Keratinocyte (primary cell): ENCODE results near the gene PITPNC1. TPM values are rescaled to one million over a fixed set of nuclear protein-coding genes. Genes with fewer than 3 reads are reported as not detected.

Experiments
- DNase-seq: peaks from one replicate; pipeline ENCODE4 v3.0.0-alpha.2; 2011; ENCODE audit warnings: low read depth, missing footprints, low spot score
- FAIRE-seq: peaks from 2 replicates; lab custom pipeline; 2011; peaks lifted over from hg19 to GRCh38; lab: Jason Lieb, UNC
- H2AFZ ChIP-seq: 2 replicates; pipeline ENCODE4 v1.6.0; 2012; ENCODE audit warnings: low read length, control low read depth, inconsistent platforms; ENCODE audit not compliant: control insufficient read depth
- H3K27ac ChIP-seq: 2 replicates; pipeline ENCODE4 v1.5.1; 2011; ENCODE audit warnings: low read length; ENCODE audit not compliant: control insufficient read depth, insufficient read depth
- H3K27me3 ChIP-seq: 3 replicates; pipeline ENCODE4 v1.6.0; 2011; ENCODE audit warnings: low read length; ENCODE audit not compliant: control insufficient read depth, insufficient read depth; ENCODE audit errors: extremely low read depth
- H3K36me3 ChIP-seq, 2 experiments: 2 replicates in 1 of 2; 3 replicates in 1 of 2; pipeline ENCODE4 v1.5.1; 2011; ENCODE audit warnings: low read length in 2 of 2, mild to moderate bottlenecking in 1 of 2; ENCODE audit not compliant: control insufficient read depth in 2 of 2, insufficient read depth in 2 of 2; ENCODE audit errors: extremely low read depth in 1 of 2
- H3K4me1 ChIP-seq: 3 replicates; pipeline ENCODE4 v1.5.1; 2011; ENCODE audit warnings: low read length; ENCODE audit not compliant: control insufficient read depth, insufficient read depth; ENCODE audit errors: extremely low read depth
- H3K4me2 ChIP-seq: 3 replicates; pipeline ENCODE4 v1.6.0; 2011; ENCODE audit warnings: low read depth, low read length; ENCODE audit not compliant: control insufficient read depth, insufficient read depth; ENCODE audit errors: extremely low read depth
- H3K4me3 ChIP-seq, 3 experiments: fragments of 200-600 bp in 1 of 3; sonication (generic) in 1 of 3; 2 replicates in 2 of 3; 3 replicates in 1 of 3; pipeline ENCODE4 v1.5.1; 2011 to 2016; ENCODE audit warnings: low read length in 3 of 3, mild to moderate bottlenecking in 3 of 3, control low read depth in 2 of 3, inconsistent platforms in 1 of 3, low read depth in 1 of 3, mixed read lengths in 1 of 3, mixed run types in 1 of 3, moderate library complexity in 1 of 3; ENCODE audit not compliant: control insufficient read depth in 2 of 3, insufficient read depth in 2 of 3; ENCODE audit errors: extremely low read depth in 1 of 3
- H3K79me2 ChIP-seq: 2 replicates; pipeline ENCODE4 v1.6.0; 2012; ENCODE audit warnings: low read length; ENCODE audit not compliant: control insufficient read depth, insufficient read depth
- H3K9ac ChIP-seq: 3 replicates; pipeline ENCODE4 v1.6.0; 2011; ENCODE audit warnings: low read length; ENCODE audit not compliant: control insufficient read depth, insufficient read depth; ENCODE audit errors: extremely low read depth
- H3K9me1 ChIP-seq: 3 replicates; pipeline ENCODE4 v1.6.0; 2011; ENCODE audit warnings: low read length; ENCODE audit not compliant: control insufficient read depth, insufficient read depth; ENCODE audit errors: extremely low read depth
- H3K9me3 ChIP-seq: 2 replicates; pipeline ENCODE4 v1.5.1; 2012; ENCODE audit warnings: low read depth, low read length; ENCODE audit not compliant: control insufficient read depth
- H4K20me1 ChIP-seq: 3 replicates; pipeline ENCODE4 v1.6.0; 2011; ENCODE audit warnings: low read length; ENCODE audit not compliant: control insufficient read depth, insufficient read depth; ENCODE audit errors: extremely low read depth
- CTCF ChIP-seq, 3 experiments: IDR thresholded peaks in 1 of 3; conservative IDR thresholded peaks in 1 of 3; optimal IDR thresholded peaks in 1 of 3; 2 replicates in 2 of 3; 3 replicates in 1 of 3; pipeline versions ENCODE3 to v1.5.1; 2011; ENCODE audit warnings: low read length in 3 of 3, mild to moderate bottlenecking in 3 of 3, moderate library complexity in 2 of 3, control low read depth in 1 of 3, inconsistent platforms in 1 of 3; ENCODE audit not compliant: insufficient read depth in 2 of 3; ENCODE audit errors: extremely low read depth in 1 of 3
- EZH2 ChIP-seq: IDR thresholded peaks from one replicate; pipeline ENCODE4 v1.6.1; 2012; ENCODE audit warnings: inconsistent platforms, mild to moderate bottlenecking, low read length, moderate library complexity
- dilution Hi-C: fragments of 300-500 bp; cut with MboI; formaldehyde crosslinking; loops from one replicate; pipeline ENCODE4 v1.7.0; 2020; ENCODE audit warnings: low sequenced_read_pairs; ENCODE audit not compliant: extremely low pct_ligation_motif_present
- polyA plus RNA-seq, 5 experiments: library from polyadenylated mRNA; depleted of rRNA in 3 of 5; stranded (reverse) in 3 of 5; stranded (forward) in 1 of 5; unstranded in 1 of 5; fragments of >200 nt; gene quantifications; 1 replicate in 1 of 5; 2 replicates in 3 of 5; 3 replicates in 1 of 5; pipeline versions ENCODE4 v1.2.1 to v1.2.3, GENCODE V29; 2011 to 2012; ENCODE audit warnings: missing spikeins in 2 of 5, low read depth in 1 of 5, low replicate concordance in 1 of 5

Gene PITPNC1
- polyA plus RNA-seq, 1 donor (not counting 4 experiments of a cell fraction or from before 2014, with no cell fraction given), result 24.8 TPM

GRCh38 chr17:67496286-67496685 lies 119.2 kb downstream of the PITPNC1 start:
- peaks cover 4% of the 10 kb centered on the region for H3K79me2 ChIP-seq
- no peaks in the 10 kb centered on the region for H3K36me3 ChIP-seq
- dilution Hi-C loops, result no loop called here
- DNase-seq (no peak), FAIRE-seq (no peak)
- H3K9me3 ChIP-seq, result no peaks in the 10 kb centered on the region
- H3K4me3 ChIP-seq, result no peak overlapping the region
- no peak overlapping the region for H2AFZ ChIP-seq
- peaks cover 3% of the 10 kb centered on the region for H3K9me1 ChIP-seq
- peaks cover 8% of the 10 kb centered on the region for H3K4me1 ChIP-seq
- no peaks in the 10 kb centered on the region for H4K20me1 ChIP-seq
- no peaks in the 10 kb centered on the region for H3K27me3 ChIP-seq
- H3K9ac ChIP-seq, result no peak overlapping the region
- H3K4me2 ChIP-seq, result no peak overlapping the region
- TF ChIP-seq EZH2, result no peak
- TF ChIP-seq CTCF (optimal IDR thresholded peaks at IDR 0.05 in 1 of 3, IDR thresholded peaks at IDR 0.05 in 1 of 3, conservative IDR thresholded peaks at IDR 0.05 in 1 of 3; ENCODE audit: extremely low read depth in 1 of 3, insufficient read depth in 2 of 3, low read length in 3 of 3), result no peak
- no peak overlapping the region for H3K27ac ChIP-seq

GRCh38 chr17:67499685-67500084 lies 122.6 kb downstream of the PITPNC1 start:
- Histone ChIP-seq H4K20me1 (no peaks in the 10 kb centered on the region), H2AFZ (no peak overlapping the region), H3K36me3 (no peaks in the 10 kb centered on the region), H3K9me3 (no peaks in the 10 kb centered on the region), H3K9me1 (no peaks in the 10 kb centered on the region), H3K27me3 (no peaks in the 10 kb centered on the region), H3K27ac (no peak overlapping the region), H3K4me3 (no peak overlapping the region), H3K9ac (no peak overlapping the region), H3K4me1 (peaks cover 15% of the 10 kb centered on the region), H3K79me2 (peaks cover 10% of the 10 kb centered on the region), H3K4me2 (no peak overlapping the region)
- no peak for TF ChIP-seq EZH2
- TF ChIP-seq CTCF (optimal IDR thresholded peaks at IDR 0.05 in 1 of 3, IDR thresholded peaks at IDR 0.05 in 1 of 3, conservative IDR thresholded peaks at IDR 0.05 in 1 of 3; ENCODE audit: extremely low read depth in 1 of 3, insufficient read depth in 2 of 3, low read length in 3 of 3), result no peak
- dilution Hi-C loops, result no loop called here
- no peak for FAIRE-seq
- DNase-seq, result no peak
